ENCODE results near the gene COBLL1. TPM values are rescaled to one million over a fixed set of nuclear protein-coding genes. Genes with fewer than 3 reads are reported as not detected.

COBLL1 gene
- total RNA-seq, 4 donors from 2014 or later: 41.4 to 66.0 (median 61.9) TPM

GRCh38 chr2:164675027-164675426 is 166.6 kb downstream of the COBLL1 start:
- DNase-seq (ENCODE audit: extremely low spot score): no peak
- peaks cover 0 to 6% (median 0%) of the 10 kb centered on the region in 4 donors for H3K9me3 ChIP-seq

DNA sequence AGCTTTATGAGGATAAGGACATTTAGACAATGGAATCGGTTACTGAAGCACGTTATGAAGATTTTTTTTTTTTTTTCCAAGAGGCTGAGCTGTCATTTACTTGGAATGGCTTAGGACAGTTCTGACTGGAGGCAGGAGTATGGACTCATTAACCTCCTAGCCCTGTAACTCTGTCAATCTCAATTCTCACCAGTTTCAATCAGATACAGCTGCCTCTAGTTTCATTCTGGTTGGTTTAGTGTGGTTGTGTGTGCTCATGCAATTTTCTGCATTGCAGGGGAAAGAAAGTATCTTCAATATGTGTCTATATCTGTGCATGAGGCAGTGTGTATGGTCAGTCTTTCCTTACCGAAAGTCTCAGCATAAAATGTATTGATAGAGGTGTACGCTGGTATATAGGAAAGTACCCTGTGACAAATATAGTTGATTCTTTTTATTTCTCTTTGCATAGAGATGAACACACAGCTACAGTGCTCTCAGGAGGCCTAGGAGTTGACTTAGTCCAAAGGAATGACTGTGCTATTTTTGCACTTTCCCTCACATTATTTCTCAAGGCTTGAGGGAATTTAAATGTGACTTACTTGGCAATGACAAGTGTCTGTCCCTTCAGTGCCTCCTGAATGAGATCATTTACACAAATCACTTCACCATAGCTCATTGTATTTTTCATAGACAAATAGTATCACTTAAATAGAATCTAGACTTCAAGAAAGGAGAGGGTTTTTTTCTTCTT is 169.8 kb downstream of the COBLL1 start:
- 69% methylated on average over 4 of the region's 4 CpGs for WGBS
- no peaks in the 10 kb centered on the region for H3K27me3 ChIP-seq
- H3K9me3 ChIP-seq: no peaks in the 10 kb centered on the region
- intact Hi-C loops (cut with DNase I): no loop called here
- TF ChIP-seq POLR2A (IDR thresholded peaks at IDR 0.05; ENCODE audit: low read depth): no peak
- TF ChIP-seq POLR2AphosphoS5 (IDR thresholded peaks at IDR 0.05): no peak
- no peak for TF ChIP-seq EP300 (IDR thresholded peaks at IDR 0.05)
- TF ChIP-seq CTCF (IDR thresholded peaks at IDR 0.05): no peak
- H3K36me3 ChIP-seq: no peaks in the 10 kb centered on the region
- no peak overlapping the region for H3K27ac ChIP-seq (replicated peaks in 1 of 4)
- H3K4me3 ChIP-seq: no peak overlapping the region
- H3K4me1 ChIP-seq: peaks cover 0 to 10% (median 3%) of the 10 kb centered on the region in 4 donors
- DNase-seq (ENCODE audit: extremely low spot score): no peak

More at GRCh38 chr2:164675027-164675426, 166.6 kb downstream of the COBLL1 start:
- Histone ChIP-seq H3K4me3 (no peak overlapping the region), H3K27ac (replicated peaks in 1 of 4) (no peak overlapping the region), H3K27me3 (no peaks in the 10 kb centered on the region), H3K36me3 (peaks cover 0 to 5% (median 0%) of the 10 kb centered on the region in 4 donors), H3K4me1 (peaks cover 0 to 6% (median 0%) of the 10 kb centered on the region in 4 donors)
- TF ChIP-seq EP300 (IDR thresholded peaks at IDR 0.05) (no peak), POLR2A (IDR thresholded peaks at IDR 0.05; ENCODE audit: low read depth) (no peak), POLR2AphosphoS5 (IDR thresholded peaks at IDR 0.05) (no peak), CTCF (IDR thresholded peaks at IDR 0.05) (no peak)
- WGBS: 76% methylated on average over 2 of the region's 2 CpGs
- intact Hi-C loops (cut with DNase I): no loop called here

DNA sequence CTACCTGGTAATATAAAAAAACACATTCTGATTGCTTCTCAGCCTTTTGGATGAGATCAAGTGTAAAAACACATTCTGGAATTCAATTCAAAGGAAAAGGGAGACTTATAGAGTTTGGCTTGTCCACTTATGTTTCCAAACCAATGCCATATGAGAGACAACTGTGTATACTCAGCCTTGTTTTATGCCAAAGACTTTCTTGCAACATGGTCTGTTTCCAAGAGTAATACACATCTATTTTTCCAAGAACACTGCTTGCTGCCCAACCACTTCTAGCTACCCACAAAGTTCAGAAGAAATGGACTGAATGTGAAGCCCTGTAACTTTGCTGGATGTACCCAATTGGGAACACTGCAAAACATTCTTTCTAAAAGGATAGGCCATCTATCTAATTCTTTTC is 172.3 kb downstream of the COBLL1 start:
- Histone ChIP-seq H3K27me3 (no peaks in the 10 kb centered on the region), H3K4me3 (no peak overlapping the region), H3K27ac (replicated peaks in 1 of 4) (no peak overlapping the region), H3K9me3 (no peaks in the 10 kb centered on the region), H3K4me1 (peaks cover 0 to 10% (median 3%) of the 10 kb centered on the region in 4 donors), H3K36me3 (no peaks in the 10 kb centered on the region)
- intact Hi-C loops (cut with DNase I): no loop called here
- no peak for DNase-seq (ENCODE audit: extremely low spot score)
- no peak for TF ChIP-seq CTCF (IDR thresholded peaks at IDR 0.05)
- TF ChIP-seq EP300 (IDR thresholded peaks at IDR 0.05): no peak
- no peak for TF ChIP-seq POLR2A (IDR thresholded peaks at IDR 0.05; ENCODE audit: low read depth)
- no peak for TF ChIP-seq POLR2AphosphoS5 (IDR thresholded peaks at IDR 0.05)

DNA sequence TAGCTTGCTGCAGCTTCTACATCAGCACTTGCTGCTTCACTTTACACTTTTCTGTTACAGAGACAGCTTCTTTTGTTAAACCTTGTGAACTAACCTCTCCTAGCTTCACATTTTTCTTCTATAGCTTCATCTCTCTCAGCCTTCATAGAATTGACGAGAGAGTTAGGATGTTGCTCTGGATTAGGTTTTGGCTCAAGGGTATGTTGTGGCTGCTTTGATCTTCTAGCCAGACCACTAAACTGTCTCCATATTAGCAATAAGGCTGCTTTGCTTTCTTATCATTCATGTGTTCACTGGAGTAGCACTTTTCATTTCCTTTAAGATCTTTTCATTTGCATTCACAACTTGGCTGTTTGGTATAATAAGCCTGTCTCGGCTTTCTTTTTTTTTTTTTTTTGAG is 174.1 kb downstream of the COBLL1 start:
- DNase-seq (ENCODE audit: extremely low spot score): no peak
- intact Hi-C loops (cut with DNase I): no loop called here
- Histone ChIP-seq H3K4me1 (peaks cover 0 to 17% (median 12%) of the 10 kb centered on the region in 4 donors), H3K27ac (replicated peaks in 1 of 4) (no peak overlapping the region), H3K27me3 (no peaks in the 10 kb centered on the region), H3K9me3 (no peaks in the 10 kb centered on the region), H3K36me3 (no peaks in the 10 kb centered on the region), H3K4me3 (no peak overlapping the region)
- TF ChIP-seq POLR2AphosphoS5 (IDR thresholded peaks at IDR 0.05): no peak
- TF ChIP-seq CTCF (IDR thresholded peaks at IDR 0.05): no peak
- WGBS: 84% methylated on average over 2 of the region's 2 CpGs

DNA sequence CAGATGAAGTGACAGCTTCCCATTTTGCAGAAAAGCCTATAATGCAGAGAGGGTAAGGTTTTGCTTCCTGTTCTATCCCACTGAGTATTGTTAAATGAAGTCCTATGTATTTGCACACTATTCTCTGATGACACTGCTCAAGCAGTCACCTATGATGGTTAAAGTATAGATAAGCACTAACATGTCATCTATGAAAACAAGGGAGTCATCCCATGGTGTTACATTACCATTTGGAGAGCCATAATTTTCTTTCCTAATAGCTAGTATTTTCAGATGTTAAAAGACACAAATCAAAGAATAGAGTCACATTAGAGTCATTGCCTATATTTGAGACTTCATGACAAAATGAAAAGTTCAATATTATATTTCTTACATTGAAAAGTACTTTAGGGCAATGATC is 177.6 kb downstream of the COBLL1 start:
- Histone ChIP-seq H3K4me3 (no peak overlapping the region), H3K27ac (replicated peaks in 1 of 4) (no peak overlapping the region), H3K4me1 (peaks cover 3 to 30% (median 25%) of the 10 kb centered on the region in 4 donors), H3K27me3 (no peaks in the 10 kb centered on the region), H3K9me3 (no peaks in the 10 kb centered on the region), H3K36me3 (no peaks in the 10 kb centered on the region)
- no peak for DNase-seq (ENCODE audit: extremely low spot score)
- intact Hi-C loops (cut with DNase I): no loop called here
- TF ChIP-seq POLR2A (IDR thresholded peaks at IDR 0.05; ENCODE audit: low read depth) (no peak), EP300 (IDR thresholded peaks at IDR 0.05) (no peak), CTCF (IDR thresholded peaks at IDR 0.05) (no peak), POLR2AphosphoS5 (IDR thresholded peaks at IDR 0.05) (no peak)
